SU-DHL-6 (cell line): ENCODE data around the gene KCTD14.
A peak's percentile ranks its signal among the peaks of the same experiment; 100 is the strongest.

Source experiments
- H2AFZ ChIP-seq: fragments of 200-600 bp; sonication (generic); 2 replicates; pipeline ENCODE4 v1.6.1; 2014; ENCODE audit warnings: low read depth, mild to moderate bottlenecking, moderate library complexity, mixed read lengths, antibody characterized with exemption, low read length; ENCODE audit not compliant: severe bottlenecking
- H3F3A ChIP-seq: fragments of 200-600 bp; shearing (Covaris generic); 2 replicates; pipeline ENCODE4 v1.6.0; 2016; ENCODE audit warnings: antibody characterized with exemption, mild to moderate bottlenecking; ENCODE audit not compliant: insufficient read depth
- H3K27ac ChIP-seq: fragments of 200-600 bp; sonication (generic); 2 replicates; pipeline ENCODE4 v1.5.1; 2016; ENCODE audit warnings: low read depth, mild to moderate bottlenecking, low read length, moderate library complexity, mixed read lengths
- H3K27me3 ChIP-seq: fragments of 200-600 bp; sonication (generic), shearing (Covaris generic); 2 replicates; pipeline ENCODE4 v1.6.0; 2014; ENCODE audit warnings: mild to moderate bottlenecking, low read length
- H3K36me3 ChIP-seq: fragments of 200-600 bp; sonication (generic); 2 replicates; pipeline ENCODE4 v1.6.1; 2014; ENCODE audit warnings: mild to moderate bottlenecking, low read length, mixed read lengths
- H3K4me2 ChIP-seq: fragments of 300-600, 200-600 bp; shearing (Covaris generic), sonication (generic); 2 replicates; pipeline ENCODE4 v1.6.0; 2014; ENCODE audit warnings: low read length, low read depth, mild to moderate bottlenecking; ENCODE audit not compliant: poor library complexity, severe bottlenecking
- H3K4me3 ChIP-seq: fragments of 200-600 bp; sonication (generic); 2 replicates; pipeline ENCODE4 v1.5.1; 2014; ENCODE audit warnings: antibody characterized with exemption, low read length, mild to moderate bottlenecking, mixed read lengths; ENCODE audit not compliant: insufficient read depth, poor library complexity, severe bottlenecking
- H3K79me2 ChIP-seq: fragments of 200-600 bp; sonication (generic); 2 replicates; pipeline ENCODE4 v1.6.1; 2014; ENCODE audit warnings: mild to moderate bottlenecking, low read length, moderate library complexity; ENCODE audit not compliant: insufficient read depth
- H3K9ac ChIP-seq: fragments of 200-600 bp; sonication (generic); 2 replicates; pipeline ENCODE4 v1.7.0; 2014; ENCODE audit warnings: mild to moderate bottlenecking, low read length
- H3K9me2 ChIP-seq: fragments of 200-600 bp; sonication (generic); replicated peaks from 2 replicates; pipeline ENCODE4 v1.6.1; 2014; ENCODE audit warnings: low read length; ENCODE audit not compliant: insufficient read depth
- H3K9me3 ChIP-seq: fragments of 200-600 bp; sonication (generic); 2 replicates; pipeline ENCODE4 v1.6.1; 2014; ENCODE audit warnings: low read length, mixed read lengths; ENCODE audit not compliant: insufficient read depth
- H4K20me1 ChIP-seq: fragments of 200-600 bp; sonication (generic); 2 replicates; pipeline ENCODE4 v1.6.1; 2014; ENCODE audit warnings: low read depth, mild to moderate bottlenecking, antibody characterized with exemption, low read length, moderate library complexity, mixed read lengths
- EZH2phosphoT487 ChIP-seq: fragments of 200-600 bp; sonication (generic), shearing (Covaris generic); conservative IDR thresholded peaks from 2 replicates; pipeline ENCODE4 v1.6.1; 2018; ENCODE audit warnings: mild to moderate bottlenecking, antibody characterized with exemption, low read length, moderate library complexity, mixed read lengths
- TF ChIP-seq, protein P1 (sequence below): fragments of 200-600 bp; sonication (generic); IDR thresholded peaks from one replicate; pipeline ENCODE4 v1.5.1; 2017; ENCODE audit warnings: antibody characterized with exemption, mild to moderate bottlenecking, low read length, moderate library complexity; ENCODE audit not compliant: insufficient read depth, poor library complexity, severe bottlenecking

Gene KCTD14

DNA sequence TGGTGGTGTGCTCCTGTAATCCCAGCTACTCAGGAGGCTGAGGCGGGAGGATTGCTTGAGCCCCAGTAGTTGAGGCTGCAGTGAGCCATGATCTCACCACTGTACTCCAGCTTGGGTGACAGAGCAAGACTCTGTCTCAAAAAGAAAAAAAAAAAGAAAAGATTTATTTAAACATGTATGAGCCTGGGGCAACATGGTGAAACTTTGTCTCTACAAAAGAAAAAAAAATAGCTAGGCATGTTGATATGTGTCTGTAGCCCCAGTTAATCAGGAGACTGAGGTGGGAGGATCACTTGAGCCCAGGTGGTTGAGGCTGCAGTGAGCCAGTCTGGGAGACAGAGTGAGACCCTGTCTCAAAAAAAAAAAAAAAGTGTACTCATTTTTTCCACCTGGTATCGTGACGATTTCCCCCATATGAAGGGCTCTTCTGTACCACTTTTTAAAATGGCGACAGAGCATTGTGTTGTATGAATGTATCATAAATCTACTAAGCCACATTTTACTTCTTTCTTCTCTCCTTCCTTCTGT lies 16.4 kb upstream of the KCTD14 start:
- no peaks in the 10 kb centered on the region for H3F3A ChIP-seq
- H3K9ac ChIP-seq: no peak overlapping the region
- H2AFZ ChIP-seq: peak overlapping the region; percentile 14
- no peak overlapping the region for H3K4me2 ChIP-seq
- no peak overlapping the region for H3K4me3 ChIP-seq
- no peaks in the 10 kb centered on the region for H3K79me2 ChIP-seq
- H3K9me2 ChIP-seq: no peaks in the 10 kb centered on the region
- no peaks in the 10 kb centered on the region for H3K36me3 ChIP-seq
- no peak overlapping the region for H3K27ac ChIP-seq
- no peaks in the 10 kb centered on the region for H4K20me1 ChIP-seq
- H3K9me3 ChIP-seq: no peaks in the 10 kb centered on the region
- no peaks in the 10 kb centered on the region for H3K27me3 ChIP-seq
- TF ChIP-seq EZH2phosphoT487: no peak
- TF ChIP-seq, protein P1, sequence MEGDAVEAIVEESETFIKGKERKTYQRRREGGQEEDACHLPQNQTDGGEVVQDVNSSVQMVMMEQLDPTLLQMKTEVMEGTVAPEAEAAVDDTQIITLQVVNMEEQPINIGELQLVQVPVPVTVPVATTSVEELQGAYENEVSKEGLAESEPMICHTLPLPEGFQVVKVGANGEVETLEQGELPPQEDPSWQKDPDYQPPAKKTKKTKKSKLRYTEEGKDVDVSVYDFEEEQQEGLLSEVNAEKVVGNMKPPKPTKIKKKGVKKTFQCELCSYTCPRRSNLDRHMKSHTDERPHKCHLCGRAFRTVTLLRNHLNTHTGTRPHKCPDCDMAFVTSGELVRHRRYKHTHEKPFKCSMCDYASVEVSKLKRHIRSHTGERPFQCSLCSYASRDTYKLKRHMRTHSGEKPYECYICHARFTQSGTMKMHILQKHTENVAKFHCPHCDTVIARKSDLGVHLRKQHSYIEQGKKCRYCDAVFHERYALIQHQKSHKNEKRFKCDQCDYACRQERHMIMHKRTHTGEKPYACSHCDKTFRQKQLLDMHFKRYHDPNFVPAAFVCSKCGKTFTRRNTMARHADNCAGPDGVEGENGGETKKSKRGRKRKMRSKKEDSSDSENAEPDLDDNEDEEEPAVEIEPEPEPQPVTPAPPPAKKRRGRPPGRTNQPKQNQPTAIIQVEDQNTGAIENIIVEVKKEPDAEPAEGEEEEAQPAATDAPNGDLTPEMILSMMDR: no peak

DNA sequence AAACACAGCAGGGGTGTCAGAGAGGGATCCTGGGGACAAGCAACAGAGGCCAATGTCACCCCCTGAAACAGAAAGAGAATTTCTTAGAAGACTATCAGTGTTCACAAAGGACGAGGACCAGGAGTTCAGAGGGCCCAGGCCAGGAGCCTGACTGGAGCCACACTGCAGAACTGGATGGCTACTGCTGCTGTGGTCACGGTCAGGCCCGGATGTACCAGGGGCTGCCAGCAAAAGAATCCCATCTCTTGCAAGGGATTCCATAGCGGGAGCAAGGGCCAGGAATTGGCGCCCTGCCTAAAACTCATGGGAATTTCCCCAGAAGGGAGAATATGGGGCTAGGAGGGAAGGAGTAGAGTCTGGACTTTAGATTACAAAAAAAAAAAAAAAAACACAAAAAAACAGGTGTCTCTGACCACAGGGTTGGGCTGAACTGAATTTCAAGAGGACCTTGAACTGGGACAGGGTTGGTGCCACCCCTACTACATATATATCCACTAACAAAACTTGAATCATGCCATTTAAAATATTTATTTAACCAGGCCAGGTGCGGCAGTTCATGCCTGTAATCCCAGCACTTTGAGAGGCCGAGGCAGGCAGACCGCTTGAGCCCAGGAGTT lies 15.7 kb upstream of the KCTD14 start:
- Histone ChIP-seq H3K36me3 (no peaks in the 10 kb centered on the region), H3K9me2 (no peaks in the 10 kb centered on the region), H3K9me3 (no peaks in the 10 kb centered on the region), H3K27me3 (no peaks in the 10 kb centered on the region), H3K4me2 (no peak overlapping the region), H3K4me3 (no peak overlapping the region), H2AFZ (no peak overlapping the region), H3K9ac (no peak overlapping the region), H3K79me2 (no peaks in the 10 kb centered on the region), H3F3A (no peaks in the 10 kb centered on the region), H3K27ac (no peak overlapping the region), H4K20me1 (no peaks in the 10 kb centered on the region)
- no peak for TF ChIP-seq EZH2phosphoT487
- TF ChIP-seq, protein P1: no peak

DNA sequence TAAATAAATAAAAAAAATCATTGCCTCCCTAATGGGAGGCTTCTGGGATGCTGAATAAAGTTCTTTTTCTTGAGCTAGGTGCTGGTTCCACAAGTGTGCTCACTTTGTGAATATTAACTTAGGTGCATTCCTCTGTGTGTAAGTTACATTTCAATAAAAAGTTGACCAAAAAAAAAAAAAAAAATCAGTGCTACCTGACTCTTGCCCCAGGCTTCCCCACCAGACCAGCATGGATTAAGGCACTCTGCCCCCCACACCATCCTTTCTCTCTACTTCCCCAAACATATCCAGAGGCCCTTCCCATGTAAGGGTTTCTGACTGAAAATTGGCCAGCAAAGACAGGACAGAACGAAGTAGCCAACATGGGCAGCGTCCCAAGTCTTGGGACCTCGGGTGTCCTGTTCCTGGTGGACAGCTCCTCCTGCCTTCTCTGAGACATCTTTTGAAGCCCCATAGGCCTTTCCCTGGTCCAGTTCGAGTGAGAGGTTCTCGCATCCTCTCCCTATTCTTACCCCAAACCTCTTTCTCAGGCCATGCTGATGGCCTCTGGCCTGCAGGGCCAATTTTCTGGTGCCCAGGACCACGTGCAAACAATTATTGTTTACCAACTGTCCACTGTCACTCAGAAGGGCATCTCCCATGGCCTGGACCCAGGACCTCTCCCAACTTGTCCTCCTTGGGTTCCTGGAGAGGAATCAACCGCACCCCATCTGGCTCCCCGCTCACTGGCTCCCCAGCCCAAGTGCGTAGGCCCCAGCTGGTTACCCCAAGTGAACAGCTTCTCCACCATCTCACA lies 14.9 kb upstream of the KCTD14 start:
- H3K27ac ChIP-seq: no peak overlapping the region
- no peaks in the 10 kb centered on the region for H3K9me3 ChIP-seq
- H3K4me2 ChIP-seq: no peak overlapping the region
- no peaks in the 10 kb centered on the region for H3K9me2 ChIP-seq
- TF ChIP-seq, protein P1: no peak
- no peak for TF ChIP-seq EZH2phosphoT487
- H3K36me3 ChIP-seq: no peaks in the 10 kb centered on the region
- no peaks in the 10 kb centered on the region for H4K20me1 ChIP-seq
- no peak overlapping the region for H3K4me3 ChIP-seq
- H3F3A ChIP-seq: no peaks in the 10 kb centered on the region
- H3K79me2 ChIP-seq: no peaks in the 10 kb centered on the region
- no peak overlapping the region for H3K9ac ChIP-seq
- H3K27me3 ChIP-seq: no peaks in the 10 kb centered on the region
- no peak overlapping the region for H2AFZ ChIP-seq
